NCI-H510A treated with DMSO at 0.1 percent for 48 hours (cell line): ENCODE measurements around the gene DDRGK1.
A peak's percentile ranks its signal among the peaks of the same experiment; 100 is the strongest.
"Not testable (repeated sequence)": the region's sequence is repeated elsewhere in the genome, so short reads cannot be mapped to it uniquely, and the experiment has no call there.

Experiments used
- DNase-seq: peaks from one replicate; lab custom pipeline; 2025; lab: John Stamatoyannopoulos, UW

Gene DDRGK1

GRCh38 chr20:3215359-3215917, 11.0 kb upstream of the DDRGK1 start:
- not testable (repeated sequence) for DNase-seq

GRCh38 chr20:3213226-3213625, 8.7 kb upstream of the DDRGK1 start:
- no peak for DNase-seq

- DNase-seq: no peak
Observed at GRCh38 chr20:3210346-3210745, 5.9 kb upstream of the DDRGK1 start.

GRCh38 chr20:3209946-3210317, 5.5 kb upstream of the DDRGK1 start:
- no peak for DNase-seq

GRCh38 chr20:3209257-3209945, 4.9 kb upstream of the DDRGK1 start, which contains the start of gene ITPA:
Gene ITPA, plus strand, starts transcription at chr20:3209498. Its CDS starts 54 bp downstream, at chr20:3209552.
- peak; percentile 43 for DNase-seq

GRCh38 chr20:3208786-3209256, 4.3 kb upstream of the DDRGK1 start:
- DNase-seq: no peak

GRCh38 chr20:3203315-3204123, 963 bp downstream of the DDRGK1 start:
- DNase-seq: peak; percentile 79

GRCh38 chr20:3202965-3203314, 1.5 kb downstream of the DDRGK1 start:
- DNase-seq: no peak

- DNase-seq: no peak
Observed at GRCh38 chr20:3199976-3200755, 4.3 kb downstream of the DDRGK1 start.

GRCh38 chr20:3199206-3199605, 5.3 kb downstream of the DDRGK1 start:
- no peak for DNase-seq

GRCh38 chr20:3195590-3196237, 8.8 kb downstream of the DDRGK1 start:
- DNase-seq: no peak

GRCh38 chr20:3194617-3195280, 9.7 kb downstream of the DDRGK1 start:
- DNase-seq: peak; percentile 83

GRCh38 chr20:3193806-3194616, 10.5 kb downstream of the DDRGK1 start:
- DNase-seq: no peak

GRCh38 chr20:3192226-3193015, 12.1 kb downstream of the DDRGK1 start:
- no peak for DNase-seq

- no peak for DNase-seq
Observed at GRCh38 chr20:3190681-3191111, 13.8 kb downstream of the DDRGK1 start.

- DNase-seq: no peak
Observed at GRCh38 chr20:3189561-3190131, 14.8 kb downstream of the DDRGK1 start.

GRCh38 chr20:3188823-3189413, 15.6 kb downstream of the DDRGK1 start:
- DNase-seq: no peak

- not testable (repeated sequence) for DNase-seq
Observed at GRCh38 chr20:3187861-3188260, 16.6 kb downstream of the DDRGK1 start.
